ENCODE measurements around the gene UBL4B. TPM values are rescaled to one million over a fixed set of nuclear protein-coding genes. Genes with fewer than 3 reads are reported as not detected.

The UBL4B gene
- total and polyA plus RNA-seq, 9 of the 15 experiments (the other 6 are each of a cell fraction or from before 2014, with no cell fraction given), result not detected

DNA sequence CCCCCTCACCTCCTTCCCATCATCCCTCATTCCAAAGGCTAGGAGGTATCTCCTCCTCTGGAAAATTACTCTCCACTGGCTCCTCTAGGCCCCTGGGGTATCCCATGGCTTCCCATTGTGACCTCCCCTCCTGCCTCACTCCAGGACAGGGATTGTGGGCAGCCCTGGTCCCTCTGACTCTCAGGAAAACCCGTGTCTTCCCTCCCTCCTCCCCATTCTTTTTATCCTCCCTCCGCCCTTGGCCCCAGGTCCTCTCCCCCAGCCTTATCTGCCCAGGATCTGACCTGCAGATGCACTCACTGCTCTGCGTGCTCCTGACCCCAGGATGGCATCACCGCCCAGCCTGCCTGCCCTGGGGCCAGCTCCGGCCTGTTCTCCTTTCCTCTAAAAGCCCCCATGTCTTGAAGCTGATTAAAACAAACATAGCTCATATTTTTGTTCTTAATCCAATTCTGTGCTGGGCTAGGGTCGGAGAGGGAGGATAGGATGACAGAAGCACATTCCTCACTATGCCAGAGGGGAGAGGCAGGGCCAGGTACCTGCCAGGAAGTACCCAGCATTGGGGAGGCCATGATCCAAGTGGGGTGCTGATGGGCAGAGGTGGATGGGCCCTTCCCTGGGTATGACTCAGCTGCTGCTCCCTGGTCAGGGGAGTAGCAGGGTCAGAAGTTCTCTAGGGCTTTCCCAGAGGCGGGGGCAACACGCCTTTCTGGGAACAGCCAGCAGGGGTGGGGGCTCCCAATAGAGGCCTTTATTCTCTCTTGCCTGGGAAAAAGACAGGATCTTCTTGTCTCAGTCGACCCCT lies 13.8 kb upstream of the UBL4B start:
- Histone ChIP-seq H3K9me3 (replicated peaks; ENCODE audit: control insufficient read depth, insufficient read depth, low read depth, low read length) (no peaks in the 10 kb centered on the region), H3K9me1 (ENCODE audit: control insufficient read depth, insufficient read depth, low read length) (no peaks in the 10 kb centered on the region), H3K4me1 (replicated peaks in 1 of 2; ENCODE audit: control insufficient read depth in 2 of 2, insufficient read depth in 2 of 2, low read length in 2 of 2) (peaks cover 7 to 8% of the 10 kb centered on the region in 2 experiments; a peak in 3 of 5 replicates), H3K36me3 (ENCODE audit: control insufficient read depth, insufficient read depth, low read length) (no peaks in the 10 kb centered on the region), H3K27me3 (ENCODE audit: control insufficient read depth in 2 of 2, insufficient read depth in 2 of 2, low read length in 2 of 2) (peaks cover 23 to 58% of the 10 kb centered on the region in 2 experiments), H2AFZ (ENCODE audit: low read depth, low read length) (no peak overlapping the region), H3K9ac (ENCODE audit: insufficient read depth in 1 of 2, low read depth in 2 of 2, low read length in 2 of 2) (peak overlapping the region in 1 of 2 experiments; percentile 54; a peak in 1 of 4 replicates), H4K20me1 (replicated peaks; ENCODE audit: control insufficient read depth, insufficient read depth, low read length) (no peaks in the 10 kb centered on the region; the same call in none of the 2 replicates), H3K27ac (ENCODE audit: extremely low read depth, low read depth, low read length) (no peak overlapping the region), H3K4me3 (no peak overlapping the region), H3K79me2 (ENCODE audit: control insufficient read depth, insufficient read depth, low read length) (no peaks in the 10 kb centered on the region), H3K4me2 (ENCODE audit: insufficient read depth, low read length) (no peak overlapping the region)
- no TSS peak for BruUV-seq (replicated peaks)
- ATAC-seq, result peak; percentile 19; the same call in 2 of the 3 replicates
- DNase-seq (ENCODE audit: extremely low read depth in 1 of 4, low spot score in 3 of 4), result peak; percentile 27 to 56 (median 50)
- intact Hi-C loops (cut with micrococcal nuclease) (no loop called here), in situ Hi-C loops (cut with MboI) (no loop called here)
- FAIRE-seq, result no peak
- ChIA-PET CTCF (ENCODE audit: low intra/inter-chr PET ratio) (no interaction called here), POLR2A (interaction anchor here (0.6 to 2.2 kb wide), 6 partner anchors 10 to 64 kb away, joined by 3 to 6 read pairs (median 3); partner anchors contain the start of gene STRIP1)
- 8% methylated on average over 9 of the region's 9 CpGs for WGBS (ENCODE audit: insufficient coverage, low coverage, missing lambda C conversion rate)
- TF ChIP-seq NR2C2 (CRISPR knock-in tag; IDR thresholded peaks at IDR 0.05), result no peak
- TF ChIP-seq NR2C2 (tag; IDR thresholded peaks at IDR 0.05), result peak; percentile 59; the same call in 1 of the 2 replicates
- no peak for TF ChIP-seq NCOA4 (IDR thresholded peaks at IDR 0.05; ENCODE audit: partially characterized antibody)
- TF ChIP-seq GABPB2 (CRISPR knock-in tag; conservative IDR thresholded peaks at IDR 0.05), result no peak
- TF ChIP-seq BHLHE40 (IDR thresholded peaks at IDR 0.05; ENCODE audit: low read length), result no peak
- TF ChIP-seq, protein P1, sequence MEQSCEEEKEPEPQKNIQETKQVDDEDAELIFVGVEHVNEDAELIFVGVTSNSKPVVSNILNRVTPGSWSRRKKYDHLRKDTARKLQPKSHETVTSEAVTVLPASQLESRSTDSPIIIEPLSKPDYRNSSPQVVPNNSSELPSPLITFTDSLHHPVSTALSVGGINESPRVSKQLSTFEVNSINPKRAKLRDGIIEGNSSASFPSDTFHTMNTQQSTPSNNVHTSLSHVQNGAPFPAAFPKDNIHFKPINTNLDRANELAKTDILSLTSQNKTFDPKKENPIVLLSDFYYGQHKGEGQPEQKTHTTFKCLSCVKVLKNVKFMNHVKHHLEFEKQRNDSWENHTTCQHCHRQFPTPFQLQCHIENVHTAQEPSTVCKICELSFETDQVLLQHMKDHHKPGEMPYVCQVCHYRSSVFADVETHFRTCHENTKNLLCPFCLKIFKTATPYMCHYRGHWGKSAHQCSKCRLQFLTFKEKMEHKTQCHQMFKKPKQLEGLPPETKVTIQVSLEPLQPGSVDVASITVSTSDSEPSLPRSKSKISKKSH (CRISPR knock-in tag; IDR thresholded peaks at IDR 0.05), result no peak
- TF ChIP-seq, protein P2, sequence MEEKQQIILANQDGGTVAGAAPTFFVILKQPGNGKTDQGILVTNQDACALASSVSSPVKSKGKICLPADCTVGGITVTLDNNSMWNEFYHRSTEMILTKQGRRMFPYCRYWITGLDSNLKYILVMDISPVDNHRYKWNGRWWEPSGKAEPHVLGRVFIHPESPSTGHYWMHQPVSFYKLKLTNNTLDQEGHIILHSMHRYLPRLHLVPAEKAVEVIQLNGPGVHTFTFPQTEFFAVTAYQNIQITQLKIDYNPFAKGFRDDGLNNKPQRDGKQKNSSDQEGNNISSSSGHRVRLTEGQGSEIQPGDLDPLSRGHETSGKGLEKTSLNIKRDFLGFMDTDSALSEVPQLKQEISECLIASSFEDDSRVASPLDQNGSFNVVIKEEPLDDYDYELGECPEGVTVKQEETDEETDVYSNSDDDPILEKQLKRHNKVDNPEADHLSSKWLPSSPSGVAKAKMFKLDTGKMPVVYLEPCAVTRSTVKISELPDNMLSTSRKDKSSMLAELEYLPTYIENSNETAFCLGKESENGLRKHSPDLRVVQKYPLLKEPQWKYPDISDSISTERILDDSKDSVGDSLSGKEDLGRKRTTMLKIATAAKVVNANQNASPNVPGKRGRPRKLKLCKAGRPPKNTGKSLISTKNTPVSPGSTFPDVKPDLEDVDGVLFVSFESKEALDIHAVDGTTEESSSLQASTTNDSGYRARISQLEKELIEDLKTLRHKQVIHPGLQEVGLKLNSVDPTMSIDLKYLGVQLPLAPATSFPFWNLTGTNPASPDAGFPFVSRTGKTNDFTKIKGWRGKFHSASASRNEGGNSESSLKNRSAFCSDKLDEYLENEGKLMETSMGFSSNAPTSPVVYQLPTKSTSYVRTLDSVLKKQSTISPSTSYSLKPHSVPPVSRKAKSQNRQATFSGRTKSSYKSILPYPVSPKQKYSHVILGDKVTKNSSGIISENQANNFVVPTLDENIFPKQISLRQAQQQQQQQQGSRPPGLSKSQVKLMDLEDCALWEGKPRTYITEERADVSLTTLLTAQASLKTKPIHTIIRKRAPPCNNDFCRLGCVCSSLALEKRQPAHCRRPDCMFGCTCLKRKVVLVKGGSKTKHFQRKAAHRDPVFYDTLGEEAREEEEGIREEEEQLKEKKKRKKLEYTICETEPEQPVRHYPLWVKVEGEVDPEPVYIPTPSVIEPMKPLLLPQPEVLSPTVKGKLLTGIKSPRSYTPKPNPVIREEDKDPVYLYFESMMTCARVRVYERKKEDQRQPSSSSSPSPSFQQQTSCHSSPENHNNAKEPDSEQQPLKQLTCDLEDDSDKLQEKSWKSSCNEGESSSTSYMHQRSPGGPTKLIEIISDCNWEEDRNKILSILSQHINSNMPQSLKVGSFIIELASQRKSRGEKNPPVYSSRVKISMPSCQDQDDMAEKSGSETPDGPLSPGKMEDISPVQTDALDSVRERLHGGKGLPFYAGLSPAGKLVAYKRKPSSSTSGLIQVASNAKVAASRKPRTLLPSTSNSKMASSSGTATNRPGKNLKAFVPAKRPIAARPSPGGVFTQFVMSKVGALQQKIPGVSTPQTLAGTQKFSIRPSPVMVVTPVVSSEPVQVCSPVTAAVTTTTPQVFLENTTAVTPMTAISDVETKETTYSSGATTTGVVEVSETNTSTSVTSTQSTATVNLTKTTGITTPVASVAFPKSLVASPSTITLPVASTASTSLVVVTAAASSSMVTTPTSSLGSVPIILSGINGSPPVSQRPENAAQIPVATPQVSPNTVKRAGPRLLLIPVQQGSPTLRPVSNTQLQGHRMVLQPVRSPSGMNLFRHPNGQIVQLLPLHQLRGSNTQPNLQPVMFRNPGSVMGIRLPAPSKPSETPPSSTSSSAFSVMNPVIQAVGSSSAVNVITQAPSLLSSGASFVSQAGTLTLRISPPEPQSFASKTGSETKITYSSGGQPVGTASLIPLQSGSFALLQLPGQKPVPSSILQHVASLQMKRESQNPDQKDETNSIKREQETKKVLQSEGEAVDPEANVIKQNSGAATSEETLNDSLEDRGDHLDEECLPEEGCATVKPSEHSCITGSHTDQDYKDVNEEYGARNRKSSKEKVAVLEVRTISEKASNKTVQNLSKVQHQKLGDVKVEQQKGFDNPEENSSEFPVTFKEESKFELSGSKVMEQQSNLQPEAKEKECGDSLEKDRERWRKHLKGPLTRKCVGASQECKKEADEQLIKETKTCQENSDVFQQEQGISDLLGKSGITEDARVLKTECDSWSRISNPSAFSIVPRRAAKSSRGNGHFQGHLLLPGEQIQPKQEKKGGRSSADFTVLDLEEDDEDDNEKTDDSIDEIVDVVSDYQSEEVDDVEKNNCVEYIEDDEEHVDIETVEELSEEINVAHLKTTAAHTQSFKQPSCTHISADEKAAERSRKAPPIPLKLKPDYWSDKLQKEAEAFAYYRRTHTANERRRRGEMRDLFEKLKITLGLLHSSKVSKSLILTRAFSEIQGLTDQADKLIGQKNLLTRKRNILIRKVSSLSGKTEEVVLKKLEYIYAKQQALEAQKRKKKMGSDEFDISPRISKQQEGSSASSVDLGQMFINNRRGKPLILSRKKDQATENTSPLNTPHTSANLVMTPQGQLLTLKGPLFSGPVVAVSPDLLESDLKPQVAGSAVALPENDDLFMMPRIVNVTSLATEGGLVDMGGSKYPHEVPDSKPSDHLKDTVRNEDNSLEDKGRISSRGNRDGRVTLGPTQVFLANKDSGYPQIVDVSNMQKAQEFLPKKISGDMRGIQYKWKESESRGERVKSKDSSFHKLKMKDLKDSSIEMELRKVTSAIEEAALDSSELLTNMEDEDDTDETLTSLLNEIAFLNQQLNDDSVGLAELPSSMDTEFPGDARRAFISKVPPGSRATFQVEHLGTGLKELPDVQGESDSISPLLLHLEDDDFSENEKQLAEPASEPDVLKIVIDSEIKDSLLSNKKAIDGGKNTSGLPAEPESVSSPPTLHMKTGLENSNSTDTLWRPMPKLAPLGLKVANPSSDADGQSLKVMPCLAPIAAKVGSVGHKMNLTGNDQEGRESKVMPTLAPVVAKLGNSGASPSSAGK (IDR thresholded peaks at IDR 0.05), result no peak
- no peak for TF ChIP-seq CC2D1A (IDR thresholded peaks at IDR 0.05)
- no peak for TF ChIP-seq PHTF2 (CRISPR knock-in tag; IDR thresholded peaks at IDR 0.05)
